DMS 273 (cell line): ENCODE measurements around the gene LRRC23.
A peak's percentile ranks its signal among the peaks of the same experiment; 100 is the strongest.
"Not testable (repeated sequence)": the region's sequence is repeated elsewhere in the genome, so short reads cannot be mapped to it uniquely, and the experiment has no call there.

Experiments
- DNase-seq: peaks from one replicate; lab custom pipeline; 2025; ENCODE audit not compliant: unreplicated experiment; lab: John Stamatoyannopoulos, UW

LRRC23 gene

DNA sequence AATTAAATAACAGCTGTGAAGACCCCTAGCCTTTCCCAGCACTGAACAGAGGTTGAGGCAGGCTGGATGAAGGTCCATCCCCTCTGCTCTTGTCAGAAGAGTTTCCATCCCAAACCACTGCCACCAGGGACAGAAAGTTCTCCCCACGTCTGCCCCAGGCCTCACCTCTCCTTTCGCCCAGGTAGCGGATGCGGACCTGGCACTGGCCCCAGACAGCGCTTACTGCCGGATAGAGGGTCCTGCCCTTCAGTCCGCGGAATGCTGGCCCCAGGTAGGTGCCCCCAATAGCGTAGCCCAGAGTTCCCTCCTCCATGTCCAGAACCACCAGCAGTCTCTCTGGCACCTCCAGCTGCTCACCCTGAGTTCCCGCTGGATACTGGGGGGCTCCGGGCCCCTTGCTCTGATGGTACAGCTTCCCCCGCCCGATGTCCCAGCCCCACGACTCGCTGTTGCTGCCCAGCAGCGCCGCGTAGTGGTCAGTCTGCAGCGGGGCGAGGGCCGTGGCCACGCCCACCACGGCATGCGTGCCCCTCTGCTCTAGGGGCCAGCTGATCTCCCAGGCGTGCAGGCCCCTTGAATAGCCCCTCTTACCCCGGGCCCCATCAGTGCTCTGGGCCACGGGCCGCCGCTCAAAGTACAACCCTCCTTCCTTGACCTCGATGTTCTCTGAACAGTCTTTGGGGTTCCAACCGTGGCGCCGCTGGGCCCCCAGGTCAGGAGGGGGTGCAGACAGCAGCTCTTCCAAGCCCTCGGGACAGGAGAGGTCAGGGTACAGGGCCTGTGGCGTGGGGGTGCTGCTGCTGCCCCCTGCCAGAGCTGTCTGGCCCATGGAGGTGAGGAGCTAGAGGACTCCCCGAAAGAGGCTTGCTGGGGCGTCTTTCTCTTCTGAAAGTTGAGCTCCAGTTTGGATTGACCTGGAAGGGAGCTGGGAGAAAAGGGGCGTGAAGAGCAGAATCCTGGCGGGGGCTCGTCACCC is 32.3 kb upstream of the LRRC23 start:
- peak; percentile 89 for DNase-seq

DNA sequence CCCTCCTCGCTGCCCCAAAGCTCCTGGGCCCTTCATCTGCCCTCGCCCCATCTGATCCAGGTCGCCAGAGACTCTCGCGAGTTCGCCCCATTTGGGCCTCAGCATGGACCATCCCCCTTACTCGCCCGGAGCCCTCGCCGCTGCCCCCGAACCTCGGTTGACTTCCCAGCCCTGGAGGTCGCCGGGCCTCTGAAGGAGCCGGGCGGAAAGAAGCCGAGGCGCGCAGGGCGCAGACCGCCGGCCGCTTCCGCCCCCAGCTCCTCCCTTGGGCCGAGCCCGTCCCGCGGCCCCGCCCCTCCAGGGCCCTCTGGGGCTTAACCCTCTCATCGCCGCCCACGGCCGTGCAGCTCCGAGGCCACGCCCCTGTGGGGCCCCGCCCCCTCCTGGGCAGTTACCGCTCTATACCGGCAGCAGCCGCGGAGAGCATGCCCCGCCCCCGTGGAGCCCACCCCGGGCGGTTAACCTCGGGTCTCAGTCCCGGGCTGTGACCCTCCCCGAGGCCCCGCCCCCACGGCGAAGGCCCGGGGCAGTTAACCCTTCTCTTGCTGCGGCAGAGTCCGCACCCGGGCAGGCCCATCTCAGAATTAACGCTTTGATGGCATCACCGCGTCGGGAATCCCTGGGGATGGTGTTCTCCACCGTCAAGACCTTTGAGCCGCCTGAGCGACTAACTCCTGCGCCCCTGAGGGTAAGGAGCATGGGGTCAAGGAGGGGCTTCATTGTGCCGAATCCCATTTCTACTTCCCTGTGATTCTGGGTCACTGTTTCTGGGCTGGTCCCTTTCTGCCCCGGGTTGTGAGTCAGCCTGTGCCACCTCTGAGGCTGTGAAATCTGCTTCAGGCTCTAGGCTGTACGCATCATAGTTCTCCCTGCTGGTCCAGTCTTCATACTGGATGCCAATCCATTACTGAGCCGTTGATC is 31.3 kb upstream of the LRRC23 start, which contains the start of gene SPSB2:
Gene SPSB2, minus strand, starts transcription at position 210 of the 921 bp plus-strand sequence. CDS start 402 bp downstream, outside the sequence.
- peak; percentile 97 for DNase-seq

DNA sequence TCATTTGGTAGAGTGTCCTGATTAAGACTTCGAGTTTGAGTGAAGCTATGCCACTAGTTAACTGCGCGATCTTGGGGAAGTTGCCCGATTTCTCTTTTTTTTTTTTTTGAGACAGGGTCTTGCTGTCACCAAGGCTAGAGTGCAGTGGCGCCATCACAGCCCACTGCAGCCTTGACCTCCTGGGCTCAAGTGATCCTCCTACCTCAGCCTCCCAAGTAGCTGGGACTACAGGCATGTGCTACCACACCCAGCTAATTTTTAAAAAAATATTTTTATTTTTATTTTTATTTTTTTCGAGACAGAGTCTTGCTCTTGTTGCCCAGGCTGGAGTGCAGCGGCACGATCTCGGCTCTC is 30.6 kb upstream of the LRRC23 start:
- not testable (repeated sequence) for DNase-seq

DNA sequence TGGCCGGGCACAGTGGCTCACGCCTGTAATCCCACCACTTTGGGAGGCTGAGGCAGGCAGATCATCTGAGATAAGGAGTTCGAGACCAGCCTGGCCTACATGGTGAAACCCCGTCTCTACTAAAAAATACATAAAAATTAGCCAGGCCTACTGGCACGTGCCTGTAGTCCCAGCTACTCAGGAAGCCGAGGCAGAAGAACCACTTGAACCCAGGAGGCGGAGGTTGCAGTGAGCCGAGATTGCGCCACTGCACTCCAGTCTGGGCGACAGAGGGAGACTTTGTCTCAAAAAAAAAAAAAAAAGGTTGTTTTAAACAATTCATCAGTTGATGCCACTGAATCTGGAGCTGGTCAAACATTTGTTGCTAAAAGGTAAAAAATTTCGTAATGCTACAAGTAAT is 24.8 kb upstream of the LRRC23 start:
- not testable (repeated sequence) for DNase-seq

DNA sequence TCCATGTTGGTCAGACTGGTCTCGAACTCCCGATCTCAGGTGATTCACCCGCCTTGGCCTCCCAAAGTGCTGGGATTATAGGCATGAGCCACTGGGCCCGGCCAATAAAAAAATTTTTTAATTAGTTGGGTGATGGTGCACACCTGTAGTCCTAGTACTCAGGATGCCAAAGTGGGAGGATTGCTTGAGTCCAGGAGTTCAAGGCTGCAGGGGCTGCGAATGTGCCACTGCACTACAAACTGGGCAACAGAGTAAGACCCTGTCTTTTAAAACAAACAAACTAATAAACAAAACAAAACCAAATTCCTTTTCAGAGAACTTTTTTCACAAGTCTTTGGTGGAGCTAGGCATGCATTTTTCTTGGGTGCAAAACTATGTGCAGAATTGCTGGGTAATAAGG is 21.4 kb upstream of the LRRC23 start:
- DNase-seq, result no peak

DNA sequence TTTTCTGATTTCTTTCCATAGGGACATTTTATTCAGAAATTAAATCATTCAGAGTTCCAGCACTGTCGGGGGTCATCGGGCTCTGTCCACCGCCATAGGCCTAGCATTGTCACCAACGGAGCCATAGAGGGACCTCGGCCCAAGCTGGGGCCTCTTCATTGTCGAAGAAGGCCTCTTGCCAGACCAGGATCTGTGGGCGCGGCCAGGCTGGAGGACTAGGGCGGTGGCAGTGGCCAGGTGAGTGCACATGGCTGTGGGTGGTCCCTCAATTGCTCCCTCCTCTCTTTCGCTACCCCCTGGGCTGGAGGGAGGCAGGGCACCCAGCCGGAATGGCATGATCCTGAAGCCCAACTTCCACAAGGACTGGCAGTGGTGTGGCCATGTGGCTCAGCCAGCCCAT is 20.9 kb upstream of the LRRC23 start:
- DNase-seq, result no peak

DNA sequence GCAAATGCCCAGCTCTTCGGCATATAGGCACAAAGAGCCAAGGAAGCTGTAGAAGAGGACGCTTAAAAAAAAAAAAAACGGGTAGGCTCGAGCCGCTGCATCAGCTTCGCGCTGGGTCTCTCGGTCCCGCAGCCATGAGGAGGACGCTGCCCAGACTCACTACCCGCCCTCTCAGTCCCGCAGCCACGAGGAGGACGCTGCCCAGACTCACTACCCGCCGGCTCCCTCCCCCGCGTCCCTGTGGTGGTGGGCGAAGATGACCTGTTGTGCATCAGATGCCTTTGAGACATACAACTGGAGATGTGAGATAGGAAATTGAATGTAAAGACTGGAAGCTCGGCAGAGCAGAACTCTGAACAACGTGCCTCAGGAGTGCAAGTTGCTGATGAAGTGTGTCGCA is 20.1 kb upstream of the LRRC23 start:
- DNase-seq, result no peak

DNA sequence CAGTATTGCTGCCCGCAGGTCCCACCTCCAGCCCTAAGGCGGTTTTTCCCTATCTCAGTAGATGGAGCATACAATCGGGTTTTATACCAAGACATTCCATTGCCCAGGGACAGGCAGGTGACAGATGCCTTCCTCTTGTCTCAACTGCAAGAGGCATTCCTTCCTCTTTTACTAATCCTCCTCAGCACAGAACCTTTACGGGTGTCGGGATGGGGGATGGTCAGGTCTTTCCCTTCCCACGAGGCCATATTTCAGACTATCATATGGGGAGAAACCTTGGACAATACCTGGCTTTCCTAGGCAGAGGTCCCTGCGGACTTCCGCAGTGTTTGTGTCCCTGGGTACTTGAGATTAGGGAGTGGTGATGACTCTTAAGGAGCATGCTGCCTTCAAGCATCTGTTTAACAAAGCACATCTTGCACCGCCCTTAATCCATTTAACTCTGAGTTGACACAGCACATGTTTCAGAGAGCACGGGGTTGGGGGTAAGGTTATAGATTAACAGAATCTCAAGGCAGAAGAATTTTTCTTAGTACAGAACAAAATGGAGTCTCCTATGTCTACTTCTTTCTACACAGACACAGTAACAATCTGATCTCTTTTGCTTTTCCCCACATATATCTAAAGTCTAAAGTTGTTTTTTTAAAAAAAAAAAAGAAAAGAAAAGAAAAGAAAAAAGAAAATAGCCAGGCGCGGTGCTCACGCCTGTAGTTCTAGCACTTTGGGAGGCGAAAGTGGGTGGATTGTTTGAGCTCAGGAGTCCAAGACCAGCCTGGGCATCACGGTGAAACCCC is 18.2 kb upstream of the LRRC23 start:
- not testable (repeated sequence) for DNase-seq

DNA sequence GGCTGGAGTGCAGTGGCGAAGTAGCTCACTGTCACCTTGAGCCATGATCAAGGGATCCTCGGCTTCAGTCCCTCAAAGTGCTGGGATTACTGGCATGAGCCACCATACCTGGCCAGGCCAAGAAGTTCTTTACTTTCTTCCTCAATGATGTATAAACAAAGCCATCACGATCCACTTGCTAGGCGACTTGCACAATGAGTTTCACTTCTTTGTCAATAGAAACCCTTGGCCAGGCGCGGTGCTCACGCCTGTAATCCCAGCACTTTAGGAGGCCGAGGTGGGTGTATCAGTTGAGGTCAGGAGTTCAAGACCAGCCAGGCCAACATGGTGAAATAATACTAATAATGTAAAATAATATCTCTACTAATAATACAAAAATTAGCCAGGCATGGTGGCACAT is 17.2 kb upstream of the LRRC23 start:
- DNase-seq, result no peak

DNA sequence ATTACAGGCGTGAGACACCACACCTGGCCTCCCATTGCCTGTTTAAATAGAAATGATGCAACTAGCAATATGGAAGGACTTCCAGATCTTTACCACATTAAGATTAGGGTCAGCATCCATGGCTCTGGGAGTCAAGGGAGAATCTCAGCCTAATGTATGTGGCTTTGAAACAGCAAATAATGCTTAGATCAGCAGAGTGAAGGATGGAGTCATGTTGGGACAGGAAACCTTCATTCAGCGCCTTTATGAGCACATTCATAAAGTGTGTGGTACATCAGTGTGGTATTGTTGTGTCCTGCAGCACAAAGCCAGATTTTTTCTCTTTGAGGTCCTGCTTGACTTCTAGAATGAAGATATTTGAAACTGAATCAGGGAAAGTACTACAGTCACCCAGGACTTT is 16.3 kb upstream of the LRRC23 start:
- no peak for DNase-seq

DNA sequence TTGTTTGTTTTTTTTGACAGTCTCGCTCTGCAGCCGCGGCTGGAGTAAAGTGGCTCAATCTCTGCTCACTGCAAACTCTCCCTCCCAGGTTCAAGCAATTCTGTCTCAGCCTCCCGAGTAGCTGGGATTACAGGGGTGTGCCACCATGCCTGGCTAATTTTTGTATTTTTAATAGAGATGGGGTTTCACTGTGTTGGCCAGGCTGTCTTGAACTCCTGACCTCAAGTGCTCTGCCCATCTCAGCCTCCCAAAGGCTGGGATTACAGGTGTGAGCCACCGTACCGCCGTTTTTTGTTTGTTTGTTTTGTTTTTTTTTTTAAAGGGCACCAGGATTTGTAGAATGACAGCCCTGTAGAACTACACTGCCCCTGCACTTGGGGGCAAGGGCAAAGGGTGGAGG is 15.8 kb upstream of the LRRC23 start:
- DNase-seq, result not testable (repeated sequence)

DNA sequence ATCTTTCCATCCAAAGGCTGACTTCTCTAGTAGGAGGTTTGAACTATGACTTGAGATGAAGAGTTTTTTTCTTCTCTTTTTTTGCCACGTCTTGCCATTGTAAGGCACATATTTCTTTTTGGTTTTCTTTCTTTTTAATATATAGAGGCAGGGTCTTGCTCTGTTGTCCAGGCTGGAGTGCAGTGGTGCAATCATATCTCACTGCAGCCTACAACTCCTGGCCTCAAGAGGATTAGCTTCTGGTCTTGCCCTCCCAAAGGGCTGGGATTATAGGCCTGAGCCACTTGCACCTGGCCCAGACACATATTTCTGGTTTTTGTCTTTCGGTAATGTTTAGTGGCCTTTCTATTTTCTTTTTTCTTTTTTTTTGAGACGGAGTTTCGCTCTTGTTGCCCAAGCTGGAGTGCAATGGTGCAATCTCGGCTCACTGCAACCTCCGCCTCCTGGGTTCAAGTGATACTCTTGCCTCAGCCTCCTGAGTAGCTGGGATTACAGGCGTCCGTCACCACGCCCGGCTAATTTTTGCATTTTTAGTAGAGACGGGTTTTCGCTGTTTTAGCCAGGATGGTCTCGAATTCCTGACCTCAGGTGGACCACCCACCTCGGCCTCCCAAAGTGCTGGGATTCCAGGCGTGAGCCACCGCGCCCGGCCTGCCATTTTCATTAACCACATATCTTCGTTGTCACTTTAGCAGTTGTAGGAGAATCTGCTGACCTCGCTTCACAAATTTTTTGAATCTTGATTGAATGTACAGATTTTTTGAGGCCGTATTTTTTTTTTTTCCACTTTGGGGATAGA is 14.6 kb upstream of the LRRC23 start:
- DNase-seq, result not testable (repeated sequence)

DNA sequence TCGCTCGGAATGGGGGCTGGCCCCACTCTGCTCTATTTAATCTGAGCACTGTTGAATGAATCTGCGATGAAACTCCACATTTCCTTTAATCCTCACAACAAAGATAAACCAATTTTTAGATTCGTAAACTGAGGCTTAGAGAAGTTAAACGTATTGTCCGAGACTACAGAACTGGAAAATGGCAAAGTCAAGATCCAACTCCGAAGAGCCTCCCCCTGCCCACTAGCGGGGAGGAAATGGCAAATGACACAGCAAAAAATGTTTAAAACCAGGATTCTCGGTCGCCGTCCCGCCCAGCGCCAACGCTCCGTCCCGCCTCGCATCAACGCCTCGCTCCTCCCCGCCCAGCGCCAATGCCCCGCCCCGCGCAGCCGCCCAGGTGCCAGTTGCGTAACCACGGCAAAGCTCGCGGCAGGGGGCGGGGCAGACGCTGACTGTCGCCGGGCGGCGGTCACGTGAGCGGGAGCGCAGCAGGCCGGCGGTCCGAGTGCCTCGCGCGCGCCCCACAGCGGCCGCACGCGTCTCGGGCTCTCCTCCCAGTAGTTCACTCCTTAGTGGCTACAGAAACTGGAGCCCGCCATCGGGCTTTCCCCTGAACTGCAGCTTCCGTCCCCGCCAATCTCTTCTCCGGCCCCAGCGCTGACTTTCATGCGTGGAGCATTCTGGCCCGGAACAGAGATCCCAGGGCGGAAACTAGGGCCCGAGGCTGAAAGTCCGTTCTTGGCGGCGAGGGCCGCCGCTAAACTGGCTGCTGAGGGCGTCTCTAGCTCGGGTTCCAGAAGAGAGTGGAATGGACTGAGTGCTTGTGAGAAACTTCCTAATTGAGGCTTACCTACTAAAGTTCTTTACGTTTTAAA is 13.6 kb upstream of the LRRC23 start:
- DNase-seq, result peak; percentile 97

DNA sequence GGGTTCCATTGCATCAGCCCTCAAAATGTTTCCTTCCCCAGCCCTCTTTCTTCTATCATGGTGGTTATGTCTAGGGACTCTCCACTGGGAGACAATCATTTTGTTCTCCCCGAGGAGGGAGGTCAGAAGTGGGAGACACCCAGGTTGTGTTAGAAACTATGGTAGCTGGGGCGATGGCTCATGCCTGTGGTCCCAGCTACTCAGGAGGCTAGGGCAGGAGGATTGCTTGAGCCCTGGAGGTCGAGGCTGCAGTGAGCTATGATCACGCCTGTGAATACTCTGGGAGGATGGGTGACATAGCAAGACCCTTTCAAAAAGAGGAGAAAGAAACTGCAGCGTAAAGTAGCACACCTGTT is 13.0 kb upstream of the LRRC23 start:
- DNase-seq, result no peak

DNA sequence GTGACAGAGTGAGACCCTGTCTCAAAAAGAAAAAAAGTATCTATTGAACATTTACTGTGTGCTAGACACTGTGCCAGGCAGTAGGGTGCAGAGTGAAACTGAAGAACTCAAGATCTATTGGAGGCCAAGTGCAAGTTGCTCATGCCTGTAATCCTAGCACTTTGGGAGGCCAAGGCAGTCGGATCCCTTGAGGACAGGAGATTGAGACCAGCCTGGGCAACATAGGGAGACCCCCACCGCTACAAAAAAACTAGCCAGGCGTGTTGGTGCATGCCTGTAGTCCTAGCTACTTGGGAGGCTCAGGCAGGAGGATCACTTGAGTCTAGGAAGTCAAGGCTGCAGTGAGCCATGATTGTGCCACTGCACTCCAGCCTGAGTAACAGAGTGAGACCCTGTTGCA is 11.9 kb upstream of the LRRC23 start:
- not testable (repeated sequence) for DNase-seq

DNA sequence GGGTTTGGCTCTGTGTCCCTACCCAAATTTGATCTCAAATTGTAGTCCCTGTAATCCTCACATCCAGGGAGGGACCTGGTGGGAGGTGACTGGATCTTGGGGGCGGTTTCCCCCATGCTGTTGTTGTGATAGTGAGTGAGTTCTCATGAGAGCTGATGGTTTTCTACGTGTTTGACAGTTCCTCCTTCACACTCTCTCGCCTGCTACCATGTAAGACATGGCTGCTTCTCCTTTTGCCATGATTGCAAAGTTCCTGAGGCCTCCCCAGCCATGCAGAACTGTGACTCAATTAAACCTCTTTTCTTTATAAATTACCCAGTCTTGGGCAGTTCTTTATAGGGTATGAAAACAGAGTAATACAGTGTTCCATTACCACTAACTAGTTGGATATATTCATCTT is 10.3 kb upstream of the LRRC23 start:
- no peak for DNase-seq

DNA sequence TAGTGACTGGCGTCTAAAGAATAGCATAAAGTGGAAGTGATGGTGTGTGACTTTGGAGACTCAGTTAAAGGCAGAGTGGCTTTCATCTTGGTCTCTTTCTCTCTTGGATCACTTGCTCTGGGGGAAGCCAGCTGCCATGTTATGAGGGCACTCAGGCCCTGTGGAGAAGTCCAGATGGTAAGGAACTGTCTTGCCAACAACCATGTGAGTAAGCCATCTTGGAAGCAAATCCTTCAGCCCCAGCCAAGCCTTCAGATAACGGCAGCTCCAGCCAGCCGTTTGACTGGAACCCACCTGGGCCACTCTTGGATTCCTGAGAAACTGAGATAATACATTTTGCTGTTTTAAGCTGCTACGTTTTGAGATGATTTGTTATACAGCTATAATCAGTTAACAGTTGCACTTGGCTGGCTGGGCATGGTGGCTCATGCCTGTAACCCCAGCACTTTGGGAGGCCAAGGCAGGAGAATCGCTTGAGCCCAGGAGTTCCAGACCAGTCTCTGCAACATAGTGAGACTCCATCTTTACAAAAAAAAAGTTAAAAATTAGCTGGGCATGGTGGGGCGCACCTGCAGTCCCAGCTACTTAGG is 7.7 kb upstream of the LRRC23 start:
- DNase-seq, result peak; percentile 67

DNA sequence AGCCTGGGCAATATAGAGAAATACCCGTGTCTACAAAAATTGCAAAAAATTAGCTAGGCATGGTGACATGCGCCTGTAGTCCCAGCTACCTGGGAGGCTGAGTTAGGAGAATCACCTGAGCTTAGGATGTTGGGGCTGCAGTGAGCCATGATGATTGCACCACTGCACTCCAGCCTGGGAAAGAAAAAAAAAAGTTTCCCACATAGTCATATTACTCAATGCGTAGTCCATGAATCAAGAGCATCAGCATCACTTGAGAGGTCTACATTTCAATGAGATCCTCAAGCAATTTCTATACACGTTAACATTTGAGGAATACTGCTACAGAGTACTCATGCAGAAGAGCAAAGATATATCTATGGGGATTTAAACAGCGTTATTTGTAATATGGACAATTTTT is 5.2 kb upstream of the LRRC23 start:
- DNase-seq, result no peak
